NCI-H460 (cell line): ENCODE data around the gene BRIP1. TPM values are rescaled to one million over a fixed set of nuclear protein-coding genes. Genes with fewer than 3 reads are reported as not detected.
A peak's percentile ranks its signal among the peaks of the same experiment; 100 is the strongest.

ENCODE experiments used
- DNase-seq: peaks from one replicate; pipeline ENCODE4 v3.0.0-alpha.2; 2016; ENCODE audit warnings: low read depth; ENCODE audit errors: extremely low read depth
- small RNA-seq, 2 experiments: library from RNA; depleted of rRNA; stranded (forward); fragments of <200 nt; gene quantifications; one replicate each; pipeline ENCODE3, GENCODE V24; 2014
- total RNA-seq: library from RNA; depleted of rRNA; stranded (reverse); fragments of >200 nt; shearing (Covaris generic); gene quantifications from 2 replicates; pipeline ENCODE4 v1.2.3, GENCODE V29; 2014; rRNA removed

Gene BRIP1
- total RNA-seq, 1 experiment from 2014 or later = 4.8 TPM

DNA sequence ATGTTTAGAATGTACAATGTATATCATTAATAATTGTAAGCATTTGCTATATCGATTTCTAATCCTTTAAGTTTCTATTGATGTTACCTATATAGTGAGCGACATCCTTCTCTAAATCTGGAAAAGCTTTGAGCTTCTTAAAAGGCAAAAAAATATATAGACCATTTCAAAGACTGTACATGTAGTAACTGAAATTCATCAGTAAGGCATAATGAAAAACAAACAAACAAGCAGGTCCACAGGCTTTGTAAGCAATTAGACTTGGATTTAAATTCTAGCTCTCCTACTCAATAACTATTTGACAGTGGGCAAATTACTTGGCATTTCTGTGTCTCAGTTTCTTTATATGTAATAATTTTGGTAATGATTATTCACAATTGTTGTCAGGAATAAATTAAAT is 220.6 kb downstream of the BRIP1 start:
- no peak for DNase-seq

DNA sequence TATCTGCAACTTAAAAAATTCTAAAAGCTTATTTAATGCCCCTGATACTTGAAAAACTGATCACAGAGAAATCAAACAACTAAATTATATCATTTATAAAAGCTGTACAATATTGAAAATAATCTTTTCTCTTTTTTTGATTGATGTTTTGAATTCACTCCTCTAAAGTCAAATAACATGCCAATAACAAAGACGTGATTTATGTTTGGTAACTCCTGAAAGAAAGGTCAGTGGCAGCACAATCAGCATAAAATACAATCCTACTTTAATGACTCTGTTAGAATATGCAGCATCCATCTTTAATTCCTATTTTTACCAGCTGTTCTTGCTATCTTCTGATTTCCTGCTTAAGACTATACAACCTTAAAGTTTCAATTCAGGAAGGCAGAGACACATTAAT is 221.6 kb downstream of the BRIP1 start:
- DNase-seq = no peak

DNA sequence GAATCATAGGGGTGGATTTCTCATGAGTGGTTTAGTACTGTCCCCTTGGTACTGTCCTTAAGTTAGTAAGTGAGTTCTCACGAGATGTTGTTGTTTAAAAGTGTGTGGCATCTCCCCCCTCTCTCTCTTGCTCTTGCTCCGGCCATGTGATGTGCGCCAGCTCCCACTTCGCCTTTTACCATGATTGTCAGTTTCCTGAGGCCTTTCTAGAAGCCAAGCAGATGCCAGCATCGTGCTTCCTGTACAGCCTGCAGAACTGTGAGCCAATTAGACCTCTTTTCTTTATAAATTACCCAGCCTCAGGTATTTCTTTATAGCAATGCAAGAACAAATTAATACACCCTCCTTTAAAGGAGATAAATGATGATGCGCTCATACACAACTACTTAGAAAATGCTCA is 222.2 kb downstream of the BRIP1 start:
- no peak for DNase-seq

DNA sequence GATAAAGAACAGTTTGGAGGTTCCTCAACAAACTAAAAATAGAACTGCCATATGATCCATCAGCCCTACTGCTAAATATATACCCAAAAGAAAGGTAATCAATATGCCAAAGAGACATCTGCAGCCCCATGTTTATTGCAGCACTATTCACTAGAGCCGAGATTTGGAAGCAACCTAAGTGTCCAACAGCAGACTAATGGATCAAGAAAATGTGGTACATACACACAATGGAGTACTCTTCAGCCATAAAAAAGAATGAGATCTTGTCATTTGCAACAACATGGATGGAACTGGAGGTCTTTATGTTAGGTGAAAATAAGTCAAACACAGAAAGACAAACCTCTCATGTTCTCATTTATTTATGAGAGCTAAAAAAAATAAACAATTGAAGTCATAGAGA is 223.5 kb downstream of the BRIP1 start:
- DNase-seq = no peak

DNA sequence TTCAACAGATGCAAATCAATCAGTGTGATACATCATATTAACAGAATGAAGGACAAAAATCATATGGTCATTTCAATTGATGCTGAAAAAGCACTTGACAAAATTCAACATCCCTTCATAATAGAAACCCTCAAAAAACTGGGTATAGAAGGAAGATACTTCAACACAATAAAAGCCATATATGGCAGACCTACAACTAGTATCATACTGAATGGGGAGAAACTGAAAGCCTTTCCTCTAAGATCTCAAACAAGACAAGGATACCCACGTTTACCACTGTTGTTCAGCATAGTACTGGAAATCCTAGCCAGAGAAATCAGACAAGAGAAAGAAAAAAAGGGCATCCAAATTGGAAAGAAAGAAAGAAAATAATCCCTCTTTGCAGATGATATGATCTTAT is 225.2 kb downstream of the BRIP1 start:
- DNase-seq = no peak

DNA sequence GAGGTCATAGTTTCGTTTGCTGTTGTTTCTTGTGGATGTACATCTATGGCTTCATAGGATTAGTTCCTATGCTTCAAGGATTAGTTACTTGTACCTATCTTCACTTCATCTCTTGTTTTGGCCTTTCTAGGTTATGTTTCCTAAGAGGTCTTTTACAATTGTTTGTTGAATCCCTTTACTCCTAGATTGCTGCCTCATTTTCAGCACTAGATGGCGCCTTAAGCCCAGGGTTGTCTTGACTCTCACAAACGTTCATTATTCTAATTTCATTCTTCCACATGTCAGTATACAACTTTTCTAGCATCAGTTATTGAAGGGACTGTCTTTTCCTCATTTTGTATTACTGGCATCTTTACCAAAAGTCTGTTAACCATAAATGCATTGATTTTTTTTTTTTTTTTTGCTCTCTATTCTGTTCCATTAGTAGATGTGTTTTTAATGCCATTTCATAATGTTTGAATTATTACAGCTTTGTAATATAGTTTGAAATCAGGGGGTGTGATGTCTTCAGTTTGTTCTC is 227.4 kb downstream of the BRIP1 start:
- DNase-seq = peak; percentile 68

DNA sequence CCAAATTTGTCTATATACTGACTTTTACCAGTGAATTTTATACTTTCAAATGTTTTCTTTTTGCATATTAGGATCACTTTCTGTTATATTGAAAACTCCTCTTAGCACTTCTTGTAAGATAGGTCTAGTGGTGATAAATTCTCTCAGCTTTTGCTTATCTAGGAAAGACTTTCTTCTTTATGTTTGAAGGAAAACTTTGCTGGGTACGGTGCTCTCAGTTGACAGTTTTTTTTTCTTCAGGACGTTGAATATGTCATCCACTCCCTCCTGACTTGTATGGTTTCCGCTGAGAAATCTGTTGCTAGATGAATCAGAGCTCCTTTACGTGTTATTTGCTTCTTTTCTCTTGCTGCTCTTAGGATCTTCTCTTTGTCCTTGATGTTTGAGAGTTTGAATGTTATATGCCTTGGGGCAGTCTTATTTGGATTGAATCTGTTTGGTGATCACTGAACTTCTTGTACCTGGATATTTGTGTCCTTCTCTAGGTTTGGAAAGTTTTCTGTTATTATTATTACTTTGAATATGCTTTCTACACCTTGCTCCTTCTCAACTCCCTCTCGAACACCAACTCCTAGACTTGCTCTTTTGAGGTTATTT is 228.3 kb downstream of the BRIP1 start:
- DNase-seq = no peak

DNA sequence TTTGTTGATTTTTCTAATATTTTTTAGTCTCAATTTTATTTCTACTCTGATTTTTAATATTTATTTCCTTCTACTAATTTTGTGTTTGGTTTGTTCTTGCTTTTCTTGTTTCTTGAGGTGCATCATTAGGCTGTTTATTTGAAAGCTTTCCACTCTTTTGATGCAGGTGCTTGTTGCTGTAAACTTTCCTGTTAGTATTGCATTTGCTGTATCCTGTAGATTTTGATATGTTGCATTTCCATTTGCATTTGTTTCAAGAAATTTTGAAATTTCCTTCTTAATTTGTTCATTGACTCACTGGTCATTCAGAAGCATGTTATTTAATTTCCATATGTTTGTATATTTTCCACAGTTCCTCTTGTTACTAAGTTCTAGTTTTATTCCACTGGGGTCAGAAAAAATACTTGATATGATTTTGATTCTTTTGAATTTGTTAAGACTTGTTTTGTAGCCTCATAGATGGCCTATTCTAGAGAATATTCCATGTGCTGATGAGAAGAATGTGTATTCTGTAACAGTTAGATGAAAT is 229.3 kb downstream of the BRIP1 start:
- DNase-seq = no peak

DNA sequence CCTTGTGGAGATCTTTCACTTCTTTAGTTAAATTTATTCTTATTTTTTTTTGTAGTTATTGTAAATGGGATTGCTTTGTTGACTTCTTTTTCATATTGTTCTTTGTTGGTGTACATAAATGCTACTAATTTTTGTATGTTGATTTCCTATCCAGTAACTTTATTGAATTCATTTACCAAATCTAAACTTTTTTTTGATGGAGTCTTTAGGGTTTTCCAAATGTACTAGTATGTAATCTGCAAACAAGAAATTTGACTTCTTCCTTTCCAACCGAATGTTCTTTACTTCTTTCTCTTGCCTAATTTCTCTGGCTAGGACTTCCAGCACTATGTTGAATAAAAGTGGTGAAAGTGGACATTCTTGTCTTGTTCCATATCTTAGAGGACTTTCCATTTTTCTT is 230.5 kb downstream of the BRIP1 start:
- no peak for DNase-seq

DNA sequence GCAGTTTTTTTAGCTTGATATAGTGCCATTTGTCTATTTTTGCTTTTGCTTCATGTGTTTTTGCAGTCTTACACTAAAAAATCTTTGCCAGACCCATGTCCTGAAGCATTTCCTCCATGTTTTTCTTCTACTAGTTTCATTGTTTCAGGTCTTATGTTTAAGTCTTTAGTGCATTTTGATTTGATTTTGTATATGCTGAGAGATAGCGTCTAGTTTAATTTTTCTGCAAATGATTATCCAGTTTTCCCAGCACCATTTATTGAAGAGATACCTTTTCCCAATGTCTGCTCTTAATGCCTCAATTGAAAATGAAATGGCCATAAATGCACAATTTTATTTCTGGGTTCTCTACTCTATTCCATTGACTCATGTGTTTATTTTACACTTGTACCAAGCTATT is 231.5 kb downstream of the BRIP1 start:
- no peak for DNase-seq

Small RNAs within 50 kb of the gene (small RNA-seq; reads per million reads assigned to genes)
- 0 reads per million in 2 experiments for gene RF00019

Other genes starting within 250 kb of the BRIP1 start
- gene INTS2, start 64.5 kb upstream of the BRIP1 start, total RNA-seq = 24.2 and 29.7 TPM in 2 replicates
- gene MED13, start 201.8 kb upstream of the BRIP1 start, total RNA-seq = 50.7 and 63.1 TPM in 2 replicates